ENCODE measurements around the gene SP100.

GRCh38 chr2:230429513-230429912, 13.5 kb downstream of the SP100 start:
- TF ChIP-seq POLR2AphosphoS5 (IDR thresholded peaks at IDR 0.05; ENCODE audit: low read depth, low read length) (no peak), TAF1 (IDR thresholded peaks at IDR 0.05; ENCODE audit: borderline replicate concordance, insufficient read depth, low read length) (no peak), REST (IDR thresholded peaks at IDR 0.05; ENCODE audit: insufficient read depth in 1 of 2, low read depth in 2 of 2, low read length in 2 of 2) (no peak)
